Thyroid gland (tissue), 4 donors: ENCODE data around the gene MORN1.

Experiments
- POLR2A ChIP-seq, 2 donors: fragments of 450-650 bp; IDR thresholded peaks; one replicate each; pipeline ENCODE4 v1.6.1; 2017; ENCODE audit warnings: antibody characterized with exemption in 2 of 2, mild to moderate bottlenecking in 2 of 2, moderate library complexity in 1 of 2
- TF ChIP-seq, protein P1 (sequence below), 6 experiments: fragments of 200-600 bp in 3 of 6; fragments of 450-650 bp in 3 of 6; sonication (generic) in 3 of 6; IDR thresholded peaks; one replicate each; pipeline ENCODE4 v1.5.1; 2016 to 2019; ENCODE audit warnings: antibody characterized with exemption in 6 of 6, mild to moderate bottlenecking in 2 of 6, inconsistent platforms in 1 of 6, moderate library complexity in 1 of 6

DNA sequence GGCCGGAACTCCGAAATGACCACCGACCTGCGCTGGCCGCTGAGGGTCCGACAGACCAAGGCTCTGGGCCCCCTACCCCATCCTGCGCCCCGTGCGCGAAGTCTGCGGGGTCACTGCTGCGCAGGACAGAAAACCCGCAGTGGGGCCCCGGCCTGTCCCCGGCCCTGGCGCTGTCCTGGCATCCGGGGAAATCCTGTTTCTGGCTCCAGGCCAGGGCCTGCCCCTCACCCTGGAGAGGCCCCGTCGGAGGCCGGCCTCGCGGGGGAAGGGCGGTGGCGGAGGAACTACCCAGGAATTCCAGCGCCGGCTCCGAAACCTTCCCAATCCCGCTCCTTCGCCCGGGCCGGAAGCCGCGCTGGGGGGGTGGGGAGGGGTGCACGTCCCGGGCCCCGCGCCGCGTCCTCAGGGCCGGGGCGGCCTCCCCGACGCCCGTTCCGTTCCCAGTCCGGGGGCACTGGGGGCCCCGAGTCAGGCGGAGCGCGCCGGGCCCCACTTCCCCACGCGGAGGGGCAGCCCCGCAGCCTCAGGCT, 77.0 kb downstream of the MORN1 start:
- TF ChIP-seq, protein P1, sequence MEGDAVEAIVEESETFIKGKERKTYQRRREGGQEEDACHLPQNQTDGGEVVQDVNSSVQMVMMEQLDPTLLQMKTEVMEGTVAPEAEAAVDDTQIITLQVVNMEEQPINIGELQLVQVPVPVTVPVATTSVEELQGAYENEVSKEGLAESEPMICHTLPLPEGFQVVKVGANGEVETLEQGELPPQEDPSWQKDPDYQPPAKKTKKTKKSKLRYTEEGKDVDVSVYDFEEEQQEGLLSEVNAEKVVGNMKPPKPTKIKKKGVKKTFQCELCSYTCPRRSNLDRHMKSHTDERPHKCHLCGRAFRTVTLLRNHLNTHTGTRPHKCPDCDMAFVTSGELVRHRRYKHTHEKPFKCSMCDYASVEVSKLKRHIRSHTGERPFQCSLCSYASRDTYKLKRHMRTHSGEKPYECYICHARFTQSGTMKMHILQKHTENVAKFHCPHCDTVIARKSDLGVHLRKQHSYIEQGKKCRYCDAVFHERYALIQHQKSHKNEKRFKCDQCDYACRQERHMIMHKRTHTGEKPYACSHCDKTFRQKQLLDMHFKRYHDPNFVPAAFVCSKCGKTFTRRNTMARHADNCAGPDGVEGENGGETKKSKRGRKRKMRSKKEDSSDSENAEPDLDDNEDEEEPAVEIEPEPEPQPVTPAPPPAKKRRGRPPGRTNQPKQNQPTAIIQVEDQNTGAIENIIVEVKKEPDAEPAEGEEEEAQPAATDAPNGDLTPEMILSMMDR (IDR thresholded peaks at IDR 0.05), result no peak
- TF ChIP-seq POLR2A (IDR thresholded peaks at IDR 0.05), result peak in 1 of 2 donors; percentile 36
